RWPE2 (cell line): ENCODE results near the gene MYO18A.

Source experiments
- ATAC-seq: fragments of 200-7000 bp; cut with Tn5 transposase; 3 replicates; pipeline ENCODE4 v1.9.1; 2021; ENCODE audit warnings: low read depth
- DNase-seq: peaks from one replicate; pipeline ENCODE4 v3.0.0-alpha.2; 2020; ENCODE audit warnings: low spot score
- H3K27ac ChIP-seq: fragments of 450-650 bp; 2 replicates; pipeline ENCODE4 v1.5.1; 2017; ENCODE audit warnings: mild to moderate bottlenecking; ENCODE audit not compliant: poor library complexity, severe bottlenecking
- H3K27me3 ChIP-seq: fragments of 250-450 bp; sonication (Bioruptor Pico); 2 replicates; pipeline ENCODE4 v1.5.1; 2021; ENCODE audit warnings: mild to moderate bottlenecking, moderate library complexity; ENCODE audit not compliant: insufficient read depth, poor library complexity, severe bottlenecking
- H3K36me3 ChIP-seq: fragments of 250-450 bp; sonication (Bioruptor Pico); 2 replicates; pipeline ENCODE4 v1.5.1; 2020; ENCODE audit warnings: low read depth, mild to moderate bottlenecking, moderate library complexity
- H3K4me1 ChIP-seq: fragments of 250-450 bp; sonication (Bioruptor Pico); 2 replicates; pipeline ENCODE4 v1.5.1; 2021; ENCODE audit warnings: mild to moderate bottlenecking, moderate library complexity; ENCODE audit not compliant: insufficient read depth, poor library complexity, severe bottlenecking
- H3K4me3 ChIP-seq: fragments of 250-450 bp; sonication (Bioruptor Pico); 2 replicates; pipeline ENCODE4 v1.5.1; 2021; ENCODE audit warnings: mild to moderate bottlenecking, moderate library complexity; ENCODE audit not compliant: severe bottlenecking
- H3K9me3 ChIP-seq: fragments of 250-450 bp; sonication (Bioruptor Pico); 2 replicates; pipeline ENCODE4 v1.5.1; 2021; ENCODE audit warnings: mild to moderate bottlenecking, moderate library complexity; ENCODE audit not compliant: severe bottlenecking
- CTCF ChIP-seq: fragments of 450-650 bp; IDR thresholded peaks from one replicate; pipeline ENCODE4 v1.5.1; 2017; ENCODE audit warnings: mild to moderate bottlenecking, moderate library complexity; ENCODE audit not compliant: poor library complexity, severe bottlenecking

MYO18A gene

GRCh38 chr17:29034510-29034909 is 145.7 kb downstream of the MYO18A start:
- Histone ChIP-seq H3K27me3 (peaks cover 51% of the 10 kb centered on the region), H3K36me3 (no peaks in the 10 kb centered on the region), H3K9me3 (no peaks in the 10 kb centered on the region), H3K27ac (no peak overlapping the region), H3K4me3 (no peak overlapping the region), H3K4me1 (no peaks in the 10 kb centered on the region)
- ATAC-seq (no peak), DNase-seq (no peak)
- TF ChIP-seq CTCF, result no peak

GRCh38 chr17:29032857-29033197 is 147.4 kb downstream of the MYO18A start:
- TF ChIP-seq CTCF, result no peak
- no peak for ATAC-seq
- no peaks in the 10 kb centered on the region for H3K9me3 ChIP-seq
- H3K36me3 ChIP-seq, result no peaks in the 10 kb centered on the region
- no peaks in the 10 kb centered on the region for H3K4me1 ChIP-seq
- no peak overlapping the region for H3K4me3 ChIP-seq
- peaks cover 56% of the 10 kb centered on the region for H3K27me3 ChIP-seq
- DNase-seq, result no peak
- no peak overlapping the region for H3K27ac ChIP-seq

- Histone ChIP-seq H3K36me3 (no peaks in the 10 kb centered on the region), H3K4me1 (no peaks in the 10 kb centered on the region), H3K9me3 (no peaks in the 10 kb centered on the region), H3K4me3 (no peak overlapping the region), H3K27me3 (peaks cover 57% of the 10 kb centered on the region), H3K27ac (no peak overlapping the region)
- no peak for ATAC-seq
- no peak for DNase-seq
- no peak for TF ChIP-seq CTCF
These were observed 148.0 kb downstream of the MYO18A start for GRCh38 chr17:29032013-29032856.

GRCh38 chr17:29031488-29031887 is 148.7 kb downstream of the MYO18A start:
- H3K27ac ChIP-seq, result no peak overlapping the region
- H3K27me3 ChIP-seq, result peaks cover 57% of the 10 kb centered on the region
- H3K36me3 ChIP-seq, result no peaks in the 10 kb centered on the region
- H3K9me3 ChIP-seq, result no peaks in the 10 kb centered on the region
- no peaks in the 10 kb centered on the region for H3K4me1 ChIP-seq
- ATAC-seq (no peak), DNase-seq (no peak)
- TF ChIP-seq CTCF, result no peak
- H3K4me3 ChIP-seq, result no peak overlapping the region

- no peaks in the 10 kb centered on the region for H3K9me3 ChIP-seq
- no peak overlapping the region for H3K4me3 ChIP-seq
- no peaks in the 10 kb centered on the region for H3K4me1 ChIP-seq
- no peak overlapping the region for H3K27ac ChIP-seq
- H3K27me3 ChIP-seq, result peaks cover 51% of the 10 kb centered on the region
- TF ChIP-seq CTCF, result no peak
- DNase-seq (no peak), ATAC-seq (no peak)
- H3K36me3 ChIP-seq, result no peaks in the 10 kb centered on the region
These were observed 155.8 kb downstream of the MYO18A start for GRCh38 chr17:29024316-29024952.
